NB4 (cell line): Measurements from ENCODE around the gene NXF3.
"Not testable (repeated sequence)": the region's sequence is repeated elsewhere in the genome, so short reads cannot be mapped to it uniquely, and the experiment has no call there.

Experiments
- DNase-seq: peaks from one replicate; pipeline ENCODE4 v3.0.0; 2010; ENCODE audit warnings: low read depth
- H3K4me3 ChIP-seq: one replicate; pipeline ENCODE4 v1.5.1; 2011; ENCODE audit warnings: mild to moderate bottlenecking, low read depth, low read length, moderate library complexity
- CTCF ChIP-seq: IDR thresholded peaks from one replicate; pipeline ENCODE4 v1.5.1; 2012; ENCODE audit warnings: low read depth, low read length
- MYC ChIP-seq: IDR thresholded peaks from 2 replicates; pipeline ENCODE4 v1.6.1; 2011; ENCODE audit warnings: low read depth, low read length
- POLR2A ChIP-seq: IDR thresholded peaks from 2 replicates; pipeline ENCODE4 v1.6.1; 2011; ENCODE audit warnings: mild to moderate bottlenecking; ENCODE audit not compliant: insufficient read length; ENCODE audit errors: extremely low read depth
- TF ChIP-seq, protein P1 (sequence below): IDR thresholded peaks from 2 replicates; pipeline ENCODE4 v1.6.1; 2011; ENCODE audit warnings: low read depth, low read length

NXF3 gene, protein sequence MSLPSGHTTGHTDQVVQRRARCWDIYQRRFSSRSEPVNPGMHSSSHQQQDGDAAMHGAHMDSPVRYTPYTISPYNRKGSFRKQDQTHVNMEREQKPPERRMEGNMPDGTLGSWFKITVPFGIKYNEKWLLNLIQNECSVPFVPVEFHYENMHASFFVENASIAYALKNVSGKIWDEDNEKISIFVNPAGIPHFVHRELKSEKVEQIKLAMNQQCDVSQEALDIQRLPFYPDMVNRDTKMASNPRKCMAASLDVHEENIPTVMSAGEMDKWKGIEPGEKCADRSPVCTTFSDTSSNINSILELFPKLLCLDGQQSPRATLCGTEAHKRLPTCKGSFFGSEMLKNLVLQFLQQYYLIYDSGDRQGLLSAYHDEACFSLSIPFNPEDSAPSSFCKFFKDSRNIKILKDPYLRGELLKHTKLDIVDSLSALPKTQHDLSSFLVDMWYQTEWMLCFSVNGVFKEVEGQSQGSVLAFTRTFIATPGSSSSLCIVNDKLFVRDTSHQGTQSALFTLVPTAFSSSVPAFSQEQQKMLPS

DNA sequence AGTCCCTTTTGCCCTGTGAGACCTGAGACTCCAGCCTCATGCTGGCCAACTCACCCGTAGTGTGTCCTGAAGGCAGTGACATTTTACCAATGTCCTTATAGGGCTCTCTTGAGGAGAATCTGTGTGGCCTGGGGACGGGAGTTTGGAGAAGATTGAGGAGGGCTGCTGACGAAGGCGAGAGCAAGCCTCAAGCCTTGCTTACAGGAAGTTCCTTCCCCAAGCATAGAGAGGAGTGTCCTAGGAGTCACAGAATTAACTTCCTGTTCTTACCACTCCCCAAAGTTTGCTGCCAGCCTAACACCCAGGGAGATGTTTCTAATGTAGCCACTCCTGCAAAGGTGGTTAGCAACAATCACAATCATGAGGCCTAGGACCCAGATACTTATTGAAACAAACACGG is at the start of gene NXF3:
Gene NXF3, minus strand, starts transcription at position 202 of the 400 bp plus-strand sequence. Its CDS starts 120 bp downstream, at position 82.
- peak; percentile 87 for DNase-seq
- peak within 1 kb of the TSS; percentile 72 for H3K4me3 ChIP-seq
- TF ChIP-seq, protein P1, sequence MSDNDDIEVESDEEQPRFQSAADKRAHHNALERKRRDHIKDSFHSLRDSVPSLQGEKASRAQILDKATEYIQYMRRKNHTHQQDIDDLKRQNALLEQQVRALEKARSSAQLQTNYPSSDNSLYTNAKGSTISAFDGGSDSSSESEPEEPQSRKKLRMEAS: no peak
- TF ChIP-seq MYC (peak; percentile 42; the same call in 1 of the 2 replicates), POLR2A (peak; percentile 88)

- DNase-seq, H3K4me3 ChIP-seq: not testable (repeated sequence)
These were observed 43.6 kb upstream of the NXF3 start for GRCh38 chrX:103136528-103136927.

- no peak overlapping the region for H3K4me3 ChIP-seq
- TF ChIP-seq CTCF (no peak), MYC (no peak), POLR2A (no peak)
- TF ChIP-seq, protein P1: no peak
- no peak for DNase-seq
These were observed 31.3 kb upstream of the NXF3 start for GRCh38 chrX:103124284-103124683.

- no peak overlapping the region for H3K4me3 ChIP-seq
- TF ChIP-seq CTCF: no peak
- TF ChIP-seq, protein P1: no peak
- TF ChIP-seq POLR2A: no peak
- TF ChIP-seq MYC: no peak
- no peak for DNase-seq
These were observed 27.8 kb upstream of the NXF3 start for GRCh38 chrX:103120748-103121147.

- DNase-seq, H3K4me3 ChIP-seq: not testable (repeated sequence)
These were observed 24.0 kb upstream of the NXF3 start for GRCh38 chrX:103116970-103117369.

DNA sequence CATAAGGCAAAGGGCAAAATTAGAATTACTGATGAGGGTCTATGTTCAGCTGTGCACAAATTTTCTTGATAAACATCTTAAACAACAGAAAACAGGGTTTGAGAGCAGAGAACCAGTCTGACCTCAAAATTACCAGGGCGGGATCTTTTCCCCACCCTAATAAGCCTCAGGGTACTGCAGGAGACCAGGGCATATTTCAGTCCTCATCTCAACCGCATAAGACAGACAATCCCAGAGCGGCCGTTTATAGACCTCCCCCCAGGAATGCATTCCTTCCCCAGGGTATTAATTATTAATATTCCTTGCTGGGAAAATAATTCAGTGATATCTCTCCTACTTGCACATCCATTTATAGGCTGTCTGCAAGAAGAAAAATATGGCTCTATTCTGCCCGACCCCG is 16.6 kb upstream of the NXF3 start:
- not testable (repeated sequence) for DNase-seq

DNA sequence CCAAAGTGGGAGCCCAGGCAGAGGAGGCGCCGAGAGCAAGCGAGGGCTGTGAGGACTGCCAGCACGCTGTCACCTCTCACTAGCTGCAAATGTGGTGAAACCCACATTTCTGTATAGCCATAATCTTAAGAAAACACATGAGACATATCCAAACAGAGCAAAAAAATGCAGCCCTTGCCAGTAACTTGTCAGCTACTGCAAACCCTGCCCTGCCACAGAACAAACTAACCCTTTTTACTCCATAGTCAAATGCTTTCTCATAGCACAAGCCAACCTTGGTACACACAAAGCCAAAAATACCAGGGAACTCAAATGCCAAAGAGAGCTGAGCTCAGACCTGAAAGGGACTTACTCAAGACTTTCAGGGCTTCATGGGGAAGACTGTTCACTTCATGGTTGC is 14.9 kb upstream of the NXF3 start:
- no peak overlapping the region for H3K4me3 ChIP-seq
- TF ChIP-seq MYC: no peak
- TF ChIP-seq, protein P1: no peak
- TF ChIP-seq CTCF: no peak
- no peak for TF ChIP-seq POLR2A
- DNase-seq: no peak

More for the DNA sequence above, 16.6 kb upstream of the NXF3 start:
- H3K4me3 ChIP-seq: not testable (repeated sequence)

- DNase-seq, H3K4me3 ChIP-seq: not testable (repeated sequence)
These were observed 14.3 kb upstream of the NXF3 start for GRCh38 chrX:103107227-103107737.

DNA sequence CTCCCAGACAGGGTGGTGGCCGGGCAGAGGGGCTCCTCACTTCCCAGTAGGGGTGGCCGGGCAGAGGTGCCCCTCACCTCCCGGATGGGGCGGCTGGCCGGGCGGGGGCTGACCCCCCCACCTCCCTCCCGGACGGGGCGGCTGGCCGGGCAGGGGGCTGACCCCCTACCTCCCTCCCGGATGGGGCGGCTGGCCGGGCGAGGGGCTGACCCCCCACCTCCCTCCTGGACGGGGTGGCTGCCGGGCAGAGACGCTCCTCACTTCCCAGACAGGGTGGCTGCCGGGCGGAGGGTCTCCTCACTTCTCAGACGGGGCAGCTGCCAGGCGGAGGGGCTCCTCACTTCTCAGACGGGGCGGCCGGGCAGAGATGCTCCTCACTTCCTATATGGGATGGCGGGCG is 11.4 kb upstream of the NXF3 start:
- DNase-seq, H3K4me3 ChIP-seq: not testable (repeated sequence)

DNA sequence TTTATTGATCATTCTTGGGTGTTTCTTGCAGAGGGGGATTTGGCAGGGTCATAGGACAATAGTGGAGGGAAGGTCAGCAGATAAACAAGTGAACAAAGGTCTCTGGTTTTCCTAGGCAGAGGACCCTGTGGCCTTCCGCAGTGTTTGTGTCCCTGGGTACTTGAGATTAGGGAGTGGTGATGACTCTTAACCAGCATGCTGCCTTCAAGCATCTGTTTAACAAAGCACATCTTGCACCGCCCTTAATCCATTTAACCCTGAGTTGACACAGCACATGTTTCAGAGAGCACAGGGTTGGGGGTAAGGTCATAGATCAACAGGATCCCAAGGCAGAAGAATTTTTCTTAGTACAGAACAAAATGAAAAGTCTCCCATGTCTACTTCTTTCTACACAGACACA is 10.9 kb upstream of the NXF3 start:
- DNase-seq: not testable (repeated sequence)

More for the DNA sequence above, 10.9 kb upstream of the NXF3 start:
- H3K4me3 ChIP-seq: not testable (repeated sequence)
